ENCODE results near the gene EDN3. TPM values are rescaled to one million over a fixed set of nuclear protein-coding genes. Genes with fewer than 3 reads are reported as not detected.

EDN3 gene
- total and polyA plus RNA-seq, 9 of the 15 experiments (the other 6 are each of a cell fraction or from before 2014, with no cell fraction given), result not detected

DNA sequence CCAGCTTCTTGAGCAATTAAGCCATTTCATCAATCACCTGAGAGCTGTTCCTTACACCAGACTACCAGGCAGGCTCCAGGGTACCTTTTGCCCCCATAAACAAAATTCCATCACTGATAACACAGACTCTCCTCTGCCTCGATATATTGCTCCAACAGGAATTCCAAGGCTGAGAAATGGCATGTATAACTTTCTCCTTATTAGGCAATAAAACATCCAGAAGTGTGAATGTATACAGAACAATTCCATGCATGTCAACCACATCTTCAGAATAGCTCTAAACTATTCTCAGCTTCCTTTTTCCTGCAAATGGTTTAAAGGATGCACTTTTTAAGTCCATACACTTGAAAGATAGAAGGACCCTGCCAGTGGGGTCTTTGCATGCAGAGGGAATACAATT is 73.8 kb downstream of the EDN3 start:
- Histone ChIP-seq H3K27ac (ENCODE audit: extremely low read depth, low read depth, low read length) (no peak overlapping the region), H3K36me3 (ENCODE audit: control insufficient read depth, insufficient read depth, low read length) (no peaks in the 10 kb centered on the region), H3K27me3 (ENCODE audit: control insufficient read depth in 2 of 2, insufficient read depth in 2 of 2, low read length in 2 of 2) (peaks cover 4 to 7% of the 10 kb centered on the region in 2 experiments; a peak in 2 of 5 replicates), H3K9me3 (replicated peaks; ENCODE audit: control insufficient read depth, insufficient read depth, low read depth, low read length) (no peaks in the 10 kb centered on the region), H3K9ac (ENCODE audit: insufficient read depth in 1 of 2, low read depth in 2 of 2, low read length in 2 of 2) (no peak overlapping the region), H2AFZ (ENCODE audit: low read depth, low read length) (no peak overlapping the region), H3K9me1 (ENCODE audit: control insufficient read depth, insufficient read depth, low read length) (no peaks in the 10 kb centered on the region), H4K20me1 (replicated peaks; ENCODE audit: control insufficient read depth, insufficient read depth, low read length) (peaks cover 4% of the 10 kb centered on the region; the same call in 1 of the 2 replicates), H3K79me2 (ENCODE audit: control insufficient read depth, insufficient read depth, low read length) (no peaks in the 10 kb centered on the region), H3K4me3 (no peak overlapping the region), H3K4me2 (ENCODE audit: insufficient read depth, low read length) (no peak overlapping the region), H3K4me1 (replicated peaks in 1 of 2; ENCODE audit: control insufficient read depth in 2 of 2, insufficient read depth in 2 of 2, low read length in 2 of 2) (peaks cover 0 to 7% of the 10 kb centered on the region in 2 experiments; a peak in 1 of 5 replicates)
- intact Hi-C loops (cut with micrococcal nuclease) (no loop called here), in situ Hi-C loops (cut with MboI) (no loop called here)
- FAIRE-seq, result no peak
- ChIA-PET CTCF (ENCODE audit: low intra/inter-chr PET ratio) (no interaction called here), POLR2A (no interaction called here)
- DNase-seq (ENCODE audit: extremely low read depth in 1 of 4, low spot score in 3 of 4), result no peak
- 0% methylated on average over 1 of the region's 1 CpG for WGBS (ENCODE audit: insufficient coverage, low coverage, missing lambda C conversion rate)
- ATAC-seq, result no peak
- TF ChIP-seq SMAD3 (CRISPR knock-in tag; conservative IDR thresholded peaks at IDR 0.05) (no peak), SMAD4 (CRISPR knock-in tag; conservative IDR thresholded peaks at IDR 0.05) (no peak), NFE2 (IDR thresholded peaks at IDR 0.05; ENCODE audit: low read depth) (no peak), ZNF212 (CRISPR knock-in tag; IDR thresholded peaks at IDR 0.05) (no peak), CREB3L1 (IDR thresholded peaks at IDR 0.05; ENCODE audit: borderline replicate concordance, low read depth) (no peak), ZNF224 (CRISPR knock-in tag; IDR thresholded peaks at IDR 0.05) (no peak), ZNF354B (CRISPR knock-in tag; IDR thresholded peaks at IDR 0.05) (no peak), POU5F1 (IDR thresholded peaks at IDR 0.05; ENCODE audit: borderline replicate concordance, low read depth, low read length, partially characterized antibody) (no peak), LEF1 (IDR thresholded peaks at IDR 0.05) (no peak), STAT5A (IDR thresholded peaks at IDR 0.05; ENCODE audit: borderline replicate concordance, low read length) (no peak), CAMTA2 (CRISPR knock-in tag; conservative IDR thresholded peaks at IDR 0.05) (no peak), ZNF347 (CRISPR knock-in tag; IDR thresholded peaks at IDR 0.05; ENCODE audit: low read depth) (no peak), ZNF263 (CRISPR knock-in tag; IDR thresholded peaks at IDR 0.05; ENCODE audit: borderline replicate concordance) (no peak)
- BruUV-seq (replicated peaks), result no TSS peak

Data from K562 (cell line).